HEK293T (cell line): ENCODE results near the gene MFRP.

ENCODE experiments used
- ELF4 ChIP-seq: fragments of 450-650 bp; IDR thresholded peaks from 2 replicates; pipeline ENCODE4 v1.6.1; 2017; ENCODE audit warnings: antibody characterized with exemption
- FOXM1 ChIP-seq: fragments of 450-650 bp; IDR thresholded peaks from 2 replicates; pipeline ENCODE4 v1.6.1; 2017; ENCODE audit warnings: mild to moderate bottlenecking, borderline replicate concordance
- HDGF ChIP-seq: fragments of 450-650 bp; IDR thresholded peaks from 2 replicates; pipeline ENCODE4 v1.6.1; 2017; ENCODE audit warnings: antibody characterized with exemption, borderline replicate concordance
- NFRKB ChIP-seq: fragments of 450-650 bp; IDR thresholded peaks from 2 replicates; pipeline ENCODE4 v1.6.1; 2016; ENCODE audit warnings: mild to moderate bottlenecking, moderate library complexity
- SP1 ChIP-seq: fragments of 450-650 bp; IDR thresholded peaks from 2 replicates; pipeline ENCODE4 v1.6.1; 2017

DNA sequence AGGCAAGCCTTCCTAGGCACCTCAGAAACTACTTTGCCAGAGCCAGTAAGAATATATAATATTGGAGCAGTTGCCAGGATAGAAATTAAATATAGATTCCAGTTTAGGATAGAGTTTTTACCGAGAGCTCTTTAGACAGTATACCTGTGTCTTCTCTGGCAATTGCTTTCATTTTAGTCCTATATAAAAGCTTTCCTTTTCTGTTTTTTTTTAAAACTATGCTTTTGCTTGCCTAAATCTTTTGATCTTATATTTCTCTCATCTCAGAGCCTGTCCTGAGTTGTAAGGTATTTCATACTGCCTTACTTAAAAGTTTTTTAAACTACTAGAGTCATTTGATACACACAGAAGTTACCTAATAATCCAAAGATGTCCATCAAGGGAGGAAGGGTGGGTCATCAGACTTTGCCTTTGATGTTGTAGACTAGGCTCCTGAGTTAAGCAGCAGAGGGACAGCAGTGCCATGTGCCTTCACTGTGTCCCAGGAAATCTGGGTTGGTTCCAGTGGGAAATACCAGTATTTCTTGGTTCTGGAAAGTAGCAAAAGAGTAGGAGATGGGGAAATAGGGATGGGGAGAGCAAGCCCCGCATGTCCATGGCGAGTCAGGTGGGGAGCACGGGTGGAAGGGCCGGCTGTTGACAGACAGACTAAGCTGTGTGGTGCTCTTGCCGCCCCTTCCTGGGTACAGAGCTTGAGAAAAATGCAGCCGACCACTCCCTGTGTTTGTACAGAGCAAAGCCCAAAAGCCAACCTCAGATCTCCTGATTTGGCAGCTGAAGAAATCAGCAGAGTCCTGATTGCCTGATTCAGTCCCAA lies 40.7 kb downstream of the MFRP start:
- no peak for TF ChIP-seq NFRKB
- no peak for TF ChIP-seq FOXM1
- no peak for TF ChIP-seq ELF4
- TF ChIP-seq HDGF = no peak
- no peak for TF ChIP-seq SP1
